Psoas muscle (tissue), 8 donors: ENCODE measurements around the gene BCKDHA. TPM values are rescaled to one million over a fixed set of nuclear protein-coding genes. Genes with fewer than 3 reads are reported as not detected.
"Not testable (repeated sequence)": the region's sequence is repeated elsewhere in the genome, so short reads cannot be mapped to it uniquely, and the experiment has no call there.

Source experiments
- ATAC-seq, 4 donors: fragments of 200-7000 bp; cut with Tn5 transposase; one replicate each; pipeline ENCODE4 v1.9.1; 2020; ENCODE audit warnings: moderate library complexity in 3 of 4, mild to moderate bottlenecking in 2 of 4
- DNase-seq, 2 donors: peaks; one replicate each; pipeline ENCODE4 v3.0.0-alpha.2; 2020
- H3K27ac ChIP-seq: fragments of 200-600 bp; one replicate; pipeline ENCODE4 v1.8.0; 2022
- H3K27me3 ChIP-seq, 3 donors: fragments of 200-600 bp in 1 of 3; one replicate each; pipeline versions ENCODE4 v1.6.1 to v1.8.0; 2013 to 2022; ENCODE audit warnings: low read length in 2 of 3, mild to moderate bottlenecking in 2 of 3, moderate library complexity in 1 of 3; ENCODE audit not compliant: insufficient read depth in 3 of 3
- H3K36me3 ChIP-seq, 2 donors: fragments of 200-600 bp in 1 of 2; one replicate each; pipeline versions ENCODE4 v1.6.1 to v1.8.0; 2013 to 2022; ENCODE audit warnings: low read depth in 1 of 2, mild to moderate bottlenecking in 1 of 2, moderate library complexity in 1 of 2; ENCODE audit not compliant: insufficient read depth in 1 of 2
- H3K4me1 ChIP-seq: fragments of 200-600 bp; one replicate; pipeline ENCODE4 v1.8.0; 2022
- H3K4me3 ChIP-seq: fragments of 200-600 bp; one replicate; pipeline ENCODE4 v1.8.0; 2022; ENCODE audit warnings: mild to moderate bottlenecking
- H3K9me3 ChIP-seq: fragments of 200-600 bp; one replicate; pipeline ENCODE4 v1.8.0; 2022
- WGBS, 3 donors: extraction: QIAGEN DNeasy Blood & Tissue Kit; methylation state at CpG; one replicate each; pipeline versions ENCODE4 v1.1.6 to v1.1.7; 2013; 5-methylcytosine and 5-hydroxymethylcytosine counted together
- intact Hi-C, 2 donors: fragments of 100-400 bp; cut with DNase I; formaldehyde crosslinking; loops; one replicate each; pipeline versions ENCODE4 v1.11.0 to v1.14.2; 2022
- polyA plus RNA-seq, 3 donors: library from polyadenylated mRNA; stranded (reverse); fragments of 200-250 nt; gene quantifications; one replicate each; pipeline ENCODE4 v1.2.3, GENCODE V29; 2013
- total RNA-seq, 4 donors: library from RNA; stranded (reverse); fragmentation: NEBNext Ultra II Directional in 2 of 4; extraction: Animal tissue kit (Norgen Biotek cat#: 25700) in 2 of 4; gene quantifications; one replicate each; pipeline versions ENCODE4 v1.2.1 to v1.2.4, GENCODE V29; 2021 to 2023
- TF ChIP-seq, protein P1 (sequence below): fragments of 200-600 bp; IDR thresholded peaks from one replicate; pipeline ENCODE4 v1.8.0; 2022; ENCODE audit warnings: antibody characterized with exemption
- donor health status: healthy with polysubstance abuse.
- donor health status: DM: no; HTN: no; CAD: no; lungs with moderate emphysema.
- donor health status: Bipolar disorder and iron deficiency.
- donor health status: healthy.
- donor health status: DM: yes; HTN: yes; CAD: no.
- donor health status: DM: no; HTN: no; CAD: no.
- donor health status: DM: no; HTN: no; CAD: no.
- donor health status: DM: yes; HTN: yes; CAD: no.

The BCKDHA gene
- total and polyA plus RNA-seq, 7 donors, result 31.5 to 58.8 (median 43.3) TPM

DNA sequence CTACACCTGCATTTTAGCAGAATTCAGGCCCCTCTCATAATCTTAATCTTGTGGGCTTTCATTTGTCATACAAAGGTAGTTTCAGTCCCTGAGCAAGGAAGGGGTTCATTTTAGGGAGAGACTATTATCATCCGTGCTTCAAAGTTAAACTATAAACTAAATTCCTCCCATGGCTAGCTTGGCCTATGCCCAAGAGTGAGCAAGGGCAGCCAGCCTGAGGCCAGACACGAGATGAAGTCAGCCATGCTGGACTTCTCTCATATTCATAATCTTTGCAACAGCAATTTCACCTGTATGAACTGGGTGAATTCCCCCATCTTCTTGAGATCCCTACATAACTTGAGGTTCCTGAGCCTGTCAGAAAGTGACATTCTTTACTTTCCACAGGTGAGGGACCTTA is 58.3 kb downstream of the BCKDHA start:
- Histone ChIP-seq H3K9me3 (no peaks in the 10 kb centered on the region), H3K36me3 (no peaks in the 10 kb centered on the region), H3K4me3 (no peak overlapping the region), H3K27ac (no peak overlapping the region), H3K27me3 (peaks cover 0 to 22% (median 4%) of the 10 kb centered on the region in 3 donors), H3K4me1 (no peaks in the 10 kb centered on the region)
- TF ChIP-seq, protein P1, sequence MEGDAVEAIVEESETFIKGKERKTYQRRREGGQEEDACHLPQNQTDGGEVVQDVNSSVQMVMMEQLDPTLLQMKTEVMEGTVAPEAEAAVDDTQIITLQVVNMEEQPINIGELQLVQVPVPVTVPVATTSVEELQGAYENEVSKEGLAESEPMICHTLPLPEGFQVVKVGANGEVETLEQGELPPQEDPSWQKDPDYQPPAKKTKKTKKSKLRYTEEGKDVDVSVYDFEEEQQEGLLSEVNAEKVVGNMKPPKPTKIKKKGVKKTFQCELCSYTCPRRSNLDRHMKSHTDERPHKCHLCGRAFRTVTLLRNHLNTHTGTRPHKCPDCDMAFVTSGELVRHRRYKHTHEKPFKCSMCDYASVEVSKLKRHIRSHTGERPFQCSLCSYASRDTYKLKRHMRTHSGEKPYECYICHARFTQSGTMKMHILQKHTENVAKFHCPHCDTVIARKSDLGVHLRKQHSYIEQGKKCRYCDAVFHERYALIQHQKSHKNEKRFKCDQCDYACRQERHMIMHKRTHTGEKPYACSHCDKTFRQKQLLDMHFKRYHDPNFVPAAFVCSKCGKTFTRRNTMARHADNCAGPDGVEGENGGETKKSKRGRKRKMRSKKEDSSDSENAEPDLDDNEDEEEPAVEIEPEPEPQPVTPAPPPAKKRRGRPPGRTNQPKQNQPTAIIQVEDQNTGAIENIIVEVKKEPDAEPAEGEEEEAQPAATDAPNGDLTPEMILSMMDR, result no peak
- intact Hi-C loops, result no loop called here
- no peak for ATAC-seq
- WGBS, 3 donors, result 5 to 22% (median 12%) methylated on average over 2 of the region's 2 CpGs
- DNase-seq, result no peak

DNA sequence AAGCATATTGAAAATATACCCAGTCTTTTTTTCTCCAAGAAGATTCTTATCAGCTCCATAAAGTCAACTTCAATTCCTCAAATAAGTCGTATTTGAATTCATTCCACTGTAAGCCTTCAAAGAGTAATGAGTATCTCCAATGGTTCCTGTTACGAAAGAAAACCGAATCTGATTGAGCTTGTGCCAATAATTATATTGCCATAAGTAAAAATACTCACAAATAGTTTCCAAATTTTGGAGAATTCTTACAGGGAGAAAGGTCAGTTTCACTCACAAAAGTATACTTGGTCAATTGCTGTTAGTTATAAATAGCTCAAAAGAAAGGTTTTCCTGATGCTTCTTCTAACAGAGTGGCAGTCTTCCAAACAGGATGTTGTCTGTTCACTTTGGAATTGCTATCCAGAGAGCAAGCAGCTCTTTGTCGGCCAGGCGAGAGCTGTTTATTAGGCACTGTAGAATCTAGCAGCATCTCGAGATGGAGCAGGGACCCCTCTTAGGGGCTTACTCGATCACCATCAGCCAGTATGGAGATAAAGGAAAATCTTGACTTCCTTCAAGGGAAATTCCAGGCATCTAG is 58.8 kb downstream of the BCKDHA start:
- H3K4me3 ChIP-seq, result no peak overlapping the region
- no peaks in the 10 kb centered on the region for H3K4me1 ChIP-seq
- H3K36me3 ChIP-seq, result no peaks in the 10 kb centered on the region
- intact Hi-C loops, result no loop called here
- peak in 1 of 4 donors; percentile 29 for ATAC-seq
- 29 to 34% (median 30%) methylated on average over 7 of the region's 7 CpGs for WGBS, 3 donors
- H3K27me3 ChIP-seq, result peaks cover 0 to 26% (median 4%) of the 10 kb centered on the region in 3 donors
- no peak for DNase-seq
- TF ChIP-seq, protein P1, result no peak
- peak overlapping the region; percentile 28 for H3K27ac ChIP-seq
- no peaks in the 10 kb centered on the region for H3K9me3 ChIP-seq

DNA sequence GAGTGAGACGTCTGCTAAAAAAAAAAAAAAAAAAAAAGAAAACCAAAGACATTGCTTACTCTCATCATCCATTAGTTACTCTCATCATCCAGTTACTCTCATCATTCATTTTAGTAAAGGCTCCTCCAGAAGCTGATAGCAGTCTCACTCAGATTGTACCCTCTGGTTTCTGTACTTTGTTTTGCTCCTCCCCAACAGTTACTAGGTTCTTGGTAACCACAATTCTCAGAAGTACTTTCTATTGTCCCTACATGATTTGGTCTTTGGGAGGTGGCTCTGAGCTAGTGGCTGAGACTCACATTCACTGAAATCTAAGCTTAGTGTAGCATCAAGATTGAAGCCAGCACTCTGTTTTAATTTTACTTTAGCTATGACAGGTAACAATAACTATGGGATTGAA is 59.6 kb downstream of the BCKDHA start:
- 19% methylated on average over 1 of the region's 1 CpG; no CpG with 5 or more reads in 2 of the 3 donors for WGBS, 3 donors
- H3K36me3 ChIP-seq, result no peaks in the 10 kb centered on the region
- DNase-seq (no peak), ATAC-seq (no peak)
- H3K9me3 ChIP-seq, result no peaks in the 10 kb centered on the region
- intact Hi-C loops, result no loop called here
- H3K27me3 ChIP-seq, result peaks cover 0 to 28% (median 4%) of the 10 kb centered on the region in 3 donors
- TF ChIP-seq, protein P1, result no peak
- H3K27ac ChIP-seq, result no peak overlapping the region
- H3K4me1 ChIP-seq, result no peaks in the 10 kb centered on the region
- H3K4me3 ChIP-seq, result no peak overlapping the region

DNA sequence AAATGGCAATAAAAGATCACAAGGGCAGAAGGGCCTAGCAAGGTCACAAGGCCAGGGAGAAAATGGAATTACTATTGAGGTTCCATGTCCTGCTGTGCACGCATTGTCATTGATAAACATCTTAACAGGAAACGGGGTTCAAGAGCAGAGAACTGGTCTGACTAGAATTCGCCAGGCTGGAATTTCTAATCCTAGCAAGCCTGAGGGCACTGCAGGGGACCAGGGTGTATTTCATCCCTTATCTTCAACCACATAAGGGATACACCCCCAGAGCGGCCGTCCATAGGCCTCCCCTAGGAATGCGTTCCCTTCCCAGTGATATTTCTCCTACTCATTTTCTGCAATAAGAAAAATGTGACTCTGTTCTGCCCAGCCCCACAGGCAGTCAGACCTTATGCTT is 64.9 kb downstream of the BCKDHA start:
- no peak overlapping the region for H3K27ac ChIP-seq
- H3K4me3 ChIP-seq, result no peak overlapping the region
- H3K9me3 ChIP-seq, result no peaks in the 10 kb centered on the region
- TF ChIP-seq, protein P1, result no peak
- H3K36me3 ChIP-seq, result no peaks in the 10 kb centered on the region
- H3K4me1 ChIP-seq, result no peaks in the 10 kb centered on the region
- peaks cover 3 to 54% (median 6%) of the 10 kb centered on the region in 3 donors for H3K27me3 ChIP-seq
- DNase-seq (no peak), ATAC-seq (no peak)
- intact Hi-C loops, result no loop called here
- WGBS, 3 donors, result 58 to 67% (median 66%) methylated on average over 6 of the region's 6 CpGs

DNA sequence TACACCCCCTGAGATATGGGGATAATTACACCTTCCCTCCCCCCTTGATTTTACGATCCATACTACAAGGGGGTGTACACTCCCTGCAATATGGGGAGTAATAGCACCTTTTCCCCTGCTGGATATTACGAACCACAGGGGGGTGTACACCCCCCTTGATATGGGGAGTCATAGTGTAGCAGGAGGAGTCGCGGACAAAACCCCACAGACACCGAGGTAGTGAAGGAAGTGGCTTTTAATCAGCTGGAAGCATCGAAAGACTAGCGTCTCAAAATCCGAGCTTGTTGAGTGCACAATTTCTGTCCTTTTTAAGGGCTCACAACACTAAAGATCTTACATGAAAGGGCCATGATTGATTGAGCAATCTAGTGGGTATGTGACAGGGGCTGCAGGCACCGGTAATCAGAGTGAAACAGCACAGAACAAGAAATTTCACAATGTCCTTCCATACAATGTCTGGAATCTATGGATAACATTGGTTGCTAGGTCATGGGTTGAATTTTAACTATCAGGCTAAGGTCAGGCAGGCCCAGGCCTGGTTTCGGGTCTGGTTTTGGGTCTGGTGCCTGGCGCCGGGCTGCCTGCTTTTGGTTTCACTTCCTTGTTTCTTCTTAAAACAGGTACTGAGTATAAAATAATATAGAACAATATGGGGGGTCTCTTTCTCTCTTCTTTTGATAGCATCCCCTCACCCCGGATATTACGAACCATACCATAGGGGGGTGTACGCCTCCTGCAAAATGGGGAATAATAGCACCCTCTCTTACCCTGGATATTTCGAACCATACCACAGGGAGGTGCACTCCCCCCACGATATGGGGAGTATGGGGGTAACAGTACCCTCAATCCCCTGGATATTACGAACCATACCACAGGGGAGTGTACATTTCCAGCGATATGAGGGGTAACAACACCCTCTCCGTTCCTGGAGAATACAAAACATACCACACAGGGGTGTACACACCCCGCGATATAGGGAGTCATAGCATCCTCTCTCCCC is 65.9 kb downstream of the BCKDHA start:
- DNase-seq, H3K9me3 ChIP-seq, intact Hi-C loops, H3K4me3 ChIP-seq, H3K4me1 ChIP-seq, H3K27ac ChIP-seq, H3K36me3 ChIP-seq, ATAC-seq: not testable (repeated sequence)
- 77 to 84% (median 84%) methylated on average over 22 of the region's 22 CpGs for WGBS, 3 donors
- H3K27me3 ChIP-seq, result peaks cover 3 to 48% (median 6%) of the 10 kb centered on the region in 3 donors
